Suprapubic skin (tissue), 4 donors: Measurements from ENCODE around the gene COL19A1.

Experiments used
- CTCF ChIP-seq, 2 donors: fragments of 200-600 bp in 1 of 2; fragments of 450-650 bp in 1 of 2; sonication (generic) in 1 of 2; IDR thresholded peaks; one replicate each; pipeline ENCODE4 v1.5.1; 2016 to 2019; ENCODE audit warnings: antibody characterized with exemption in 2 of 2, mild to moderate bottlenecking in 1 of 2, moderate library complexity in 1 of 2
- POLR2A ChIP-seq, 2 donors: fragments of 450-650 bp; IDR thresholded peaks; one replicate each; pipeline ENCODE4 v1.6.1; 2017; ENCODE audit warnings: antibody characterized with exemption in 2 of 2, mild to moderate bottlenecking in 2 of 2, moderate library complexity in 2 of 2
- POLR2AphosphoS5 ChIP-seq, 3 donors: sonication (generic); formaldehyde crosslinking; IDR thresholded peaks; one replicate each; pipeline ENCODE4 v1.6.1; 2017; ENCODE audit warnings: antibody characterized with exemption in 3 of 3

GRCh38 chr6:70136996-70137395 lies 270.6 kb downstream of the COL19A1 start:
- TF ChIP-seq CTCF (IDR thresholded peaks at IDR 0.05), result no peak
- TF ChIP-seq POLR2A (IDR thresholded peaks at IDR 0.05), result no peak
- TF ChIP-seq POLR2AphosphoS5 (IDR thresholded peaks at IDR 0.05), result no peak
